ENCODE results near the gene POLQ.
A peak's percentile ranks its signal among the peaks of the same experiment; 100 is the strongest.

Gene POLQ

DNA sequence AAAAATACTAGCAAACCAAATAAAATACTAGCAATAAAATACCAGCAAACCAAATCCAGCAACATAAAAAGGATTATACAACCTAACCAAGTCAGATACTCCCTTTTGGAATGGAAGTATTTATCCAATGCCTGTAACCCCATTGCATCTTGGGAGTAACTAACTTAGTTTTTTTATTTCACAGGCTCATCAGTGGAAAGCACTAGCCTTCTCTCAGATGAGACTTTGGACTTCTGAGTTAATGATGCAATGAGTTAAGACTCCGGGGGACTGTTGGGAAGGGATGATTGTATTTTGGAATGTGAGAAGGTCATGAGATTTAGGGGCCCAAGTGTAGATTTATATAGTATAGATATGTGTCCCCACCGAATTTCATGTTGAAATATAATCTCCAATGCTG, 41.2 kb downstream of the POLQ start:
- no peak overlapping the region for H3K27ac ChIP-seq
- POLR2A ChIA-PET (ENCODE audit: low non-redundant PET): no interaction called here
- TF ChIP-seq, protein P1, sequence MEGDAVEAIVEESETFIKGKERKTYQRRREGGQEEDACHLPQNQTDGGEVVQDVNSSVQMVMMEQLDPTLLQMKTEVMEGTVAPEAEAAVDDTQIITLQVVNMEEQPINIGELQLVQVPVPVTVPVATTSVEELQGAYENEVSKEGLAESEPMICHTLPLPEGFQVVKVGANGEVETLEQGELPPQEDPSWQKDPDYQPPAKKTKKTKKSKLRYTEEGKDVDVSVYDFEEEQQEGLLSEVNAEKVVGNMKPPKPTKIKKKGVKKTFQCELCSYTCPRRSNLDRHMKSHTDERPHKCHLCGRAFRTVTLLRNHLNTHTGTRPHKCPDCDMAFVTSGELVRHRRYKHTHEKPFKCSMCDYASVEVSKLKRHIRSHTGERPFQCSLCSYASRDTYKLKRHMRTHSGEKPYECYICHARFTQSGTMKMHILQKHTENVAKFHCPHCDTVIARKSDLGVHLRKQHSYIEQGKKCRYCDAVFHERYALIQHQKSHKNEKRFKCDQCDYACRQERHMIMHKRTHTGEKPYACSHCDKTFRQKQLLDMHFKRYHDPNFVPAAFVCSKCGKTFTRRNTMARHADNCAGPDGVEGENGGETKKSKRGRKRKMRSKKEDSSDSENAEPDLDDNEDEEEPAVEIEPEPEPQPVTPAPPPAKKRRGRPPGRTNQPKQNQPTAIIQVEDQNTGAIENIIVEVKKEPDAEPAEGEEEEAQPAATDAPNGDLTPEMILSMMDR (conservative IDR thresholded peaks at IDR 0.05; ENCODE audit: low read depth): no peak
- no peak for DNase-seq (ENCODE audit: low spot score)
- CTCF ChIA-PET: no interaction called here

DNA sequence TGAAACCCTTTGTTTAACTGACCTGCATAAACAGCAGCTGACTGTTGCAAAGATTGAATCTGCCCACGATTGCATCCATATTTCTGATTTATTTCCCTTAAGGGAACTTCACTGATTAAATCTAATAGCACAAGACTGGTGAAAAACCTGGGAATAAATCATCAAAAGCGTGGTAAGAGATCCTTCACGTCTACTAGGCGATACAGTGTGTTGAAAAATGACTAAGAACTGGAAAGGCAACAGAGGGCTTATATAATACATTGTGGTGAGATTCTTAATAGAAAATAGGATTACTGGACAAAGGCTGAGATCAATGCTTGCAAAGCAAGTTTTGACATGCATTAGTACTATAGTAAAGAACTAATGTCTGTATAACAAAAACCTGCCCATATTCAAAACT, 49.0 kb downstream of the POLQ start:
- DNase-seq (ENCODE audit: low spot score): no peak
- no peak overlapping the region for H3K27ac ChIP-seq
- ChIA-PET POLR2A (ENCODE audit: low non-redundant PET) (no interaction called here), CTCF (no interaction called here)
- TF ChIP-seq, protein P1 (conservative IDR thresholded peaks at IDR 0.05; ENCODE audit: low read depth): no peak

DNA sequence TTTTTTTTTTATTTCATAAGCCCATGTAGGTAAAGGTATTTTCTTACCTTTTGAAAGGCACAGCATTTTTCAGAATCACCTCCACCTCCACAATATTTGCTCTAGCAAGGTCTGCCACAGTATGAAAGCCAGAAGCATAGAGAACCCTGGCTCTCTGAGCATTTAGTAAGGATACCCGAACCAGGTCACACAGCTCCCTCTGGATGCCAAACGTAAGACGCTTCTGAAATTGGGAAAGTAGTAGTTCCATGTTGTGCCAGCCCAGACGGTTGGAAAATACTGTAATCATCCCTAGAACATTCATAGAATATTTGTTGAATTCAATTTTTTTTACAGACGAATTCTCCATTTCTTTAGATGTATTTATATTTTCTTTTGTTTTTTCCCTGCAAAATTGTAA, 52.4 kb downstream of the POLQ start:
- ChIA-PET POLR2A (ENCODE audit: low non-redundant PET) (no interaction called here), CTCF (no interaction called here)
- DNase-seq (ENCODE audit: low spot score): no peak
- H3K27ac ChIP-seq: no peak overlapping the region
- TF ChIP-seq, protein P1 (conservative IDR thresholded peaks at IDR 0.05; ENCODE audit: low read depth): no peak

DNA sequence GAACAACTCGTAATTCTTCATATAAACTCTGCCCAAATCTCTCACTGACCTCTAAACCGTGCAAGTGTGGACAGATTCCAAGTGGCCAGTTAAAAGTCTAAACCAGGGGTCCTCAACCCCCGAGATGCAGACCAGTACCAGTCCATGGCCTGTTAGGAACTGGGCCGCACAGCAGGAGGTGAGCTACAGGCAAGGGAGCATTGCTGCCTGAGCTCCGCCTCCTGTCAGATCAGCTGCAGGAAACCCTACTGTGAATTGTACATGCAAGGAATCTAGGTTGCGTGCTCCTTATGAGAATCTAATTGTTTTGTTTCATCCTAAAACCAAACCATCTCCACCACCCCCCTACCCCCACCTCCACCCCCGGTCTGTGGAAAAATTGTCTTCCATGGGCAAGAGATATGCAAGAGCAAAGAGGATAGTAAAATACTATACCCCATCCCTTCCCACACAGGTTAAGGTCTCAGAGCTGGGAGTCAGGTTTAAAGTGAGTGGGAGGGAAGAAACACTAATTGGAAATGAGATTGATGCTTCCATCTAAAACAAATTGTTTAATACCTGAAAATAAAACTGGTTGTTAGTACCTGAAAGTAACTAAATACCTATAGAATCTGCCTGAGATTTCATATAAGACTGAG, 54.0 kb downstream of the POLQ start:
- ChIA-PET CTCF (no interaction called here), POLR2A (ENCODE audit: low non-redundant PET) (no interaction called here)
- H3K27ac ChIP-seq: no peak overlapping the region
- TF ChIP-seq, protein P1 (conservative IDR thresholded peaks at IDR 0.05; ENCODE audit: low read depth): no peak
- DNase-seq (ENCODE audit: low spot score): no peak

DNA sequence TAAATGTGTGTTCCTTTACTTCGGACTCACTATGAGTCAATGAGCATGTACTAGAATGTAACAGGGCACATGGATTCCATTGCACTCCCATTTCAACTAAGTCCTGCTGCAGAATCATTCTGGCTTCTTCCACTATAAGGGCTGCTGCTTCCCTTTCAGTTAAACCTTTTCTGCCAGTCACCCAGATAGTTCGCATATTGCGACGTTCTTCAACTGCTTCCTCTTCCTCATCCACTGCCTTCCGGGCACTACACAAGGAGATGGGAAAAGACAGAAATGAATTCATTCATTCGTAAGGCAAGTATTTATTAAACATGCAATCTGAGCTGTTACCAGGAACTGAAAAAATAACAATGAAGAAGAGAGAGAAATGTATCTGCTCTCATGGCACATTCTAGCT, 55.6 kb downstream of the POLQ start:
- no peak overlapping the region for H3K27ac ChIP-seq
- DNase-seq (ENCODE audit: low spot score): no peak
- ChIA-PET CTCF (no interaction called here), POLR2A (ENCODE audit: low non-redundant PET) (no interaction called here)
- TF ChIP-seq, protein P1 (conservative IDR thresholded peaks at IDR 0.05; ENCODE audit: low read depth): no peak

DNA sequence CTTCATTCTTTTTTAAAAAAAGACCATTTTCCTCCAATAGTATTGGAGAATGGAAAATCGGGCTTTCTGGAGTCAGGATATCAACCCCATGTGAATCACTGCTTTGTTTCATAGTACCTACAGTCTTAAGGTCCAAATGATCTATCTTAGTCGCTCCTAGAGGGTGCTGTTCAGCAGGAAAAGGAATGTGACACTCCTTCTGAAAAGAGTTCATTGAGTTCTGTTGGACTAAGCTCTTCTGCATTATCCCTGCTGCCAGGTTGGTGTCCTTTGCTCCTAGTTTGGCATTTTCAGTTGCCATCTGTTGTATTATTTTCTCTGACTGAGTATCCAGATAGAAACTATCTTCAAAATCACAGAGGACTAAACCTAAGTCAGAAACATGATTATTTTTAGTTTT, 57.2 kb downstream of the POLQ start:
- TF ChIP-seq, protein P1 (conservative IDR thresholded peaks at IDR 0.05; ENCODE audit: low read depth): no peak
- ChIA-PET CTCF (interaction anchor here (0.6 to 0.9 kb wide), 2 partner anchors 28 to 743 kb away, joined by 3 to 4 read pairs; no protein-coding TSS in a partner anchor), POLR2A (ENCODE audit: low non-redundant PET) (no interaction called here)
- DNase-seq (ENCODE audit: low spot score): peak; percentile 5
- H3K27ac ChIP-seq: no peak overlapping the region

Data from RWPE1 (cell line).